GM21447 (cell line): Measurements from ENCODE around the gene TAF4.
"Not testable (repeated sequence)": the region's sequence is repeated elsewhere in the genome, so short reads cannot be mapped to it uniquely, and the experiment has no call there.

Source experiments
- ATAC-seq: cut with Tn5 transposase; IDR thresholded peaks from one replicate; pipeline ENCODE4 v1.9.1; 2021; ENCODE audit not compliant: unreplicated experiment

TAF4 gene

GRCh38 chr20:62059920-62060630 is 5.6 kb downstream of the TAF4 start:
- ATAC-seq: no peak

- ATAC-seq: no peak
These were observed 6.3 kb downstream of the TAF4 start for GRCh38 chr20:62059401-62059800.

GRCh38 chr20:62058941-62059340 is 6.7 kb downstream of the TAF4 start:
- no peak for ATAC-seq

GRCh38 chr20:62056975-62057374 is 8.7 kb downstream of the TAF4 start:
- no peak for ATAC-seq

GRCh38 chr20:62056377-62056776 is 9.3 kb downstream of the TAF4 start:
- ATAC-seq: no peak

- ATAC-seq: not testable (repeated sequence)
These were observed 9.9 kb downstream of the TAF4 start for GRCh38 chr20:62055862-62056115.

- no peak for ATAC-seq
These were observed 10.4 kb downstream of the TAF4 start for GRCh38 chr20:62055106-62055861.

- ATAC-seq: no peak
These were observed 11.2 kb downstream of the TAF4 start for GRCh38 chr20:62054451-62054953.

GRCh38 chr20:62053465-62054196 is 12.1 kb downstream of the TAF4 start:
- ATAC-seq: no peak

- ATAC-seq: no peak
These were observed 12.7 kb downstream of the TAF4 start for GRCh38 chr20:62052842-62053464.

GRCh38 chr20:62052336-62052841 is 13.3 kb downstream of the TAF4 start:
- ATAC-seq: no peak

GRCh38 chr20:62051546-62052255 is 14.0 kb downstream of the TAF4 start:
- no peak for ATAC-seq

GRCh38 chr20:62051144-62051543 is 14.5 kb downstream of the TAF4 start:
- no peak for ATAC-seq

- ATAC-seq: no peak
These were observed 15.2 kb downstream of the TAF4 start for GRCh38 chr20:62050166-62051120.

GRCh38 chr20:62049342-62050165 is 16.1 kb downstream of the TAF4 start:
- ATAC-seq: no peak

GRCh38 chr20:62048821-62049291 is 16.8 kb downstream of the TAF4 start:
- ATAC-seq: no peak

GRCh38 chr20:62048346-62048761 is 17.3 kb downstream of the TAF4 start:
- ATAC-seq: no peak

GRCh38 chr20:62047666-62048345 is 17.9 kb downstream of the TAF4 start:
- ATAC-seq: no peak
